Activated CD8-positive, alpha-beta T cell treated with anti-CD3 and anti-CD28 coated beads for 36 hours (primary cell): ENCODE data around the gene HJV. TPM values are rescaled to one million over a fixed set of nuclear protein-coding genes. Genes with fewer than 3 reads are reported as not detected.

Experiments
- ATAC-seq: fragments of 200-7000 bp; cut with Tn5 transposase; one replicate; pipeline ENCODE4 v1.10.0; 2021; ENCODE audit warnings: mild to moderate bottlenecking, moderate library complexity
- CTCF ChIA-PET: fragments of 350-600 bp; sonication (Branson Sonifier 250); formaldehyde crosslinking; loops from one replicate; lab custom pipeline; 2021; ENCODE audit warnings: antibody characterized with exemption; lab: Charles Lee
- POLR2A ChIA-PET: fragments of 350-600 bp; sonication (Branson Sonifier 250); formaldehyde crosslinking; loops from one replicate; lab custom pipeline; 2021; ENCODE audit warnings: antibody characterized with exemption; lab: Charles Lee
- DNase-seq: peaks from one replicate; pipeline ENCODE4 v3.0.0-alpha.2; 2020
- H3K27ac Mint-ChIP-seq: one replicate; pipeline ENCODE4 v1.8.0; 2021; ENCODE audit warnings: mild to moderate bottlenecking, mixed read lengths
- H3K27me3 Mint-ChIP-seq: one replicate; pipeline ENCODE4 v1.8.0; 2021; ENCODE audit warnings: mixed read lengths
- H3K36me3 Mint-ChIP-seq: one replicate; pipeline ENCODE4 v1.8.0; 2021; ENCODE audit warnings: low read depth, mixed read lengths
- H3K4me1 Mint-ChIP-seq: one replicate; pipeline ENCODE4 v1.8.0; 2021; ENCODE audit warnings: low read depth, mixed read lengths
- H3K4me3 Mint-ChIP-seq: one replicate; pipeline ENCODE4 v1.8.0; 2021; ENCODE audit warnings: mild to moderate bottlenecking, moderate library complexity, mixed read lengths
- H3K9me3 Mint-ChIP-seq: one replicate; pipeline ENCODE4 v1.8.0; 2021; ENCODE audit warnings: mixed read lengths
- intact Hi-C: fragments of 100-400 bp; cut with micrococcal nuclease; formaldehyde crosslinking; loops from one replicate; pipeline ENCODE4 v1.10.0; 2022
- total RNA-seq, 2 experiments: library from RNA; stranded (reverse); gene quantifications; one replicate each; pipeline ENCODE4 v1.2.3, GENCODE V29; 2021
- TF ChIP-seq, protein P1 (sequence below): fragments of 200-600 bp; IDR thresholded peaks from one replicate; pipeline ENCODE4 v1.8.0; 2022; ENCODE audit warnings: antibody characterized with exemption, mild to moderate bottlenecking

Gene HJV
- total RNA-seq, 2 experiments from 2014 or later, result not detected

DNA sequence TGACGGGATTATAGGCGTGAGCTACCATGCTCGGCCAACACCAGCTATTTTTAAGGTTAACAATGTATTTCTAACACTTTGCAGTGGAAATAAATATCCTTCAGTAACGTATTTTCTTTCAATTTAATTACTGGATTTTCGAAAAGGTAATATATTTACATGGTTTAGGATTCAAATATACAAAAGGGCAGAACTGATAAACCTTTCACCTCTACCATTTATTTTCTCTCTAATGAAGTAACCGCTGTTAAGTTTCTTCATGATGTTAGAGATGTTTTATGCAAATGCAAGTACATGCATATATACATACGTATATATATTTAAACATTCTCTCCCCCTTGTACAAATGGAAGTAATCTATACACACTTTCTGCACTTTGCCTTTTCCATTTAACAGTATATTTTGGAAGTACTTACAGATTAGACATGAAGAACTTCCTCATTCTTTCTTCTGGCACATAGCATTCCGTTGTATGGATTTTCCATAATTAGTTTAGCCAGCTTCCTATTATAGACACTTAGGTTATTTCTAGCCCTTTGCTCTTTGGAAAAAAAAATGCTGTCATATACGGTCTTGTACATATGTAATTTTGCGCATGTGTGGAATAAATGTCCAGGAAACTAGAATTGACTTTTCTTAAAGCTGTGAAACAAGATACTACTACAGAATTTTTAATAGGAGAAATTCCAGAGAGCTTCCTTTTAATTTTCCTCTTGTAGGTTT, 14.9 kb upstream of the HJV start:
- ChIA-PET POLR2A (interaction anchor here (0.8 to 8.5 kb wide), 16 partner anchors 12 to 212 kb away, joined by 3 to 202 read pairs (median 6); partner anchors contain the start of genes ANKRD34A, PIAS3, POLR3C and POLR3GL), CTCF (interaction anchor here (0.7 to 3.3 kb wide), 10 partner anchors 11 to 208 kb away, joined by 3 to 13 read pairs (median 6); partner anchors contain the start of genes ANKRD34A, NUDT17, PIAS3 and POLR3GL)
- Mint-ChIP-seq H3K36me3 (peaks cover 6% of the 10 kb centered on the region), H3K4me3 (peak overlapping the region; percentile 92), H3K4me1 (peaks cover 25% of the 10 kb centered on the region), H3K27me3 (peaks cover 7% of the 10 kb centered on the region), H3K9me3 (no peaks in the 10 kb centered on the region), H3K27ac (peak overlapping the region; percentile 98)
- ATAC-seq (no peak), DNase-seq (no peak)
- intact Hi-C loops, result no loop called here
- TF ChIP-seq, protein P1, sequence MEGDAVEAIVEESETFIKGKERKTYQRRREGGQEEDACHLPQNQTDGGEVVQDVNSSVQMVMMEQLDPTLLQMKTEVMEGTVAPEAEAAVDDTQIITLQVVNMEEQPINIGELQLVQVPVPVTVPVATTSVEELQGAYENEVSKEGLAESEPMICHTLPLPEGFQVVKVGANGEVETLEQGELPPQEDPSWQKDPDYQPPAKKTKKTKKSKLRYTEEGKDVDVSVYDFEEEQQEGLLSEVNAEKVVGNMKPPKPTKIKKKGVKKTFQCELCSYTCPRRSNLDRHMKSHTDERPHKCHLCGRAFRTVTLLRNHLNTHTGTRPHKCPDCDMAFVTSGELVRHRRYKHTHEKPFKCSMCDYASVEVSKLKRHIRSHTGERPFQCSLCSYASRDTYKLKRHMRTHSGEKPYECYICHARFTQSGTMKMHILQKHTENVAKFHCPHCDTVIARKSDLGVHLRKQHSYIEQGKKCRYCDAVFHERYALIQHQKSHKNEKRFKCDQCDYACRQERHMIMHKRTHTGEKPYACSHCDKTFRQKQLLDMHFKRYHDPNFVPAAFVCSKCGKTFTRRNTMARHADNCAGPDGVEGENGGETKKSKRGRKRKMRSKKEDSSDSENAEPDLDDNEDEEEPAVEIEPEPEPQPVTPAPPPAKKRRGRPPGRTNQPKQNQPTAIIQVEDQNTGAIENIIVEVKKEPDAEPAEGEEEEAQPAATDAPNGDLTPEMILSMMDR, result no peak

DNA sequence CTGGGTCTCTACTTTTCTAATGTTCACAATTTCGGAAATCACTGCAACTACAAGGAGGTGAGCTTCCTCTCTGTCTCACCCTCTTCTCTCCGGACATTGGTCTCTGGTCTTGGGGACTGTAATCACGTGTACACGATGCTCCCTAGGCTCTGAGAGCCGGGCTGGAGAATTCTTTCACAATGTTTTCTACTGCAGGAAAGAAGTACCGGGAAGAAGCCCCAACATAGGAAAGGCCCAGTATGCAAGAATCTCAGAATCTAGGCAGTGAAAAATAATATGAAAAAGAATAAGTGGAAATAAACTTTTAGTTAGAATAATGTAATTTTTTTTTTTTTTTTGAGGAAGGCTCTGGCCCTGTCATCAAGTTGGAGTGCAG, 13.5 kb upstream of the HJV start:
- POLR2A ChIA-PET, result interaction anchor here (0.9 to 8.5 kb wide), 7 partner anchors 10 to 190 kb away, joined by 3 to 202 read pairs (median 5); partner anchors contain the start of genes ANKRD34A, NUDT17, POLR3GL and TXNIP
- Mint-ChIP-seq H3K4me1 (peaks cover 25% of the 10 kb centered on the region), H3K4me3 (peak overlapping the region; percentile 92), H3K27ac (peak overlapping the region; percentile 45), H3K36me3 (peaks cover 6% of the 10 kb centered on the region), H3K9me3 (no peaks in the 10 kb centered on the region), H3K27me3 (peaks cover 7% of the 10 kb centered on the region)
- DNase-seq (no peak), ATAC-seq (no peak)
- TF ChIP-seq, protein P1, result no peak
- intact Hi-C loops, result no loop called here
- CTCF ChIA-PET, result interaction anchor here (0.9 to 3.3 kb wide), 14 partner anchors 11 to 190 kb away, joined by 3 to 14 read pairs (median 5); partner anchors contain the start of genes ANKRD34A, HJV, NUDT17 and POLR3GL

DNA sequence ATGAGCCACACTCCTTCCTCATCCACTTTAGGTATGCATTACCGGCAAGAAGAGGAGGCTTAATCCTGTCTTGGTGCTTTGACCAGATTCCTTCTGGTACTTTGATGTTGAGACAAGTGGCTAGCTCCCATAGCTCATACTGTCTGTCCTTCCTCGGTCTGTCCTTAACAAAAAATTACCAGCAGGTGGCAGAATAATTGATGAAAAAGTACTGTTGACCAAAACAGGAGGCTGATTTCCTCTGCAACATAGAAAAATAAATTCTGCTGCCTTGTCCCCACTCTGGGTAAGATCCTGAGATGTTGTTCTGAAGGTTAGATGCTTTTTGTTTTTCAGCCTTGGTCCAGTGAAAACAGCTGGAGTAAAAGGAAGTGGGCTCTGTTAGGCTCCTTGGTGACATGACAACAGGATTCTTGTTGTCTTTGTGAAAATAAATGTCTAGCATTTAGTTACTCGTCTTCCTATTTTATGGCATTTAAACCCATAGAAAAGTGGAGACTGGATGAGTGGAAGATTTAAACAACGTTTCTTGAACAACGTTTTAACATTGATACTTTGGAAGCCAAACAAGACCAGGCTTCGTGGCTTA, 11.2 kb upstream of the HJV start:
- peaks cover 19% of the 10 kb centered on the region for H3K4me1 Mint-ChIP-seq
- TF ChIP-seq, protein P1, result peak; percentile 56
- CTCF ChIA-PET, result interaction anchor here (0.8 to 3.8 kb wide), 21 partner anchors 11 to 187 kb away, joined by 3 to 32 read pairs (median 5); partner anchors contain the start of genes HJV, LIX1L, NUDT17 and PIAS3

GRCh38 chr1:146031476-146031875, 9.9 kb upstream of the HJV start:
- CTCF ChIA-PET, result interaction anchor here (0.7 to 3.8 kb wide), 13 partner anchors 10 to 186 kb away, joined by 3 to 32 read pairs (median 5); partner anchors contain the start of genes HJV, NUDT17, PIAS3 and RBM8A
- H3K36me3 Mint-ChIP-seq, result peaks cover 3% of the 10 kb centered on the region
- POLR2A ChIA-PET, result interaction anchor here (1.3 to 2.4 kb wide), 3 partner anchors 20 to 186 kb away, joined by 3 to 8 read pairs (median 7); partner anchors contain the start of genes NUDT17 and TXNIP
- DNase-seq (no peak), ATAC-seq (no peak)
- intact Hi-C loops, result no loop called here
- TF ChIP-seq, protein P1, result no peak
- no peak overlapping the region for H3K4me3 Mint-ChIP-seq
- H3K4me1 Mint-ChIP-seq, result peaks cover 16% of the 10 kb centered on the region
- H3K27ac Mint-ChIP-seq, result no peak overlapping the region
- H3K9me3 Mint-ChIP-seq, result no peaks in the 10 kb centered on the region
- H3K27me3 Mint-ChIP-seq, result peaks cover 5% of the 10 kb centered on the region

More for the DNA sequence above, 11.2 kb upstream of the HJV start:
- Mint-ChIP-seq H3K27ac (no peak overlapping the region), H3K4me3 (no peak overlapping the region), H3K27me3 (peaks cover 6% of the 10 kb centered on the region), H3K36me3 (peaks cover 3% of the 10 kb centered on the region), H3K9me3 (no peaks in the 10 kb centered on the region)
- DNase-seq (no peak), ATAC-seq (no peak)
- intact Hi-C loops, result no loop called here
- POLR2A ChIA-PET, result interaction anchor here (1.3 to 2.4 kb wide), 3 partner anchors 19 to 187 kb away, joined by 3 to 8 read pairs (median 7); partner anchors contain the start of genes NUDT17 and TXNIP
